ENCODE measurements around the gene AAMP. TPM values are rescaled to one million over a fixed set of nuclear protein-coding genes. Genes with fewer than 3 reads are reported as not detected.

Gene AAMP
- total RNA-seq, 3 donors from 2014 or later (not counting 1 experiment from before 2014, with no cell fraction given), result 52.5 to 61.6 (median 60.0) TPM

DNA sequence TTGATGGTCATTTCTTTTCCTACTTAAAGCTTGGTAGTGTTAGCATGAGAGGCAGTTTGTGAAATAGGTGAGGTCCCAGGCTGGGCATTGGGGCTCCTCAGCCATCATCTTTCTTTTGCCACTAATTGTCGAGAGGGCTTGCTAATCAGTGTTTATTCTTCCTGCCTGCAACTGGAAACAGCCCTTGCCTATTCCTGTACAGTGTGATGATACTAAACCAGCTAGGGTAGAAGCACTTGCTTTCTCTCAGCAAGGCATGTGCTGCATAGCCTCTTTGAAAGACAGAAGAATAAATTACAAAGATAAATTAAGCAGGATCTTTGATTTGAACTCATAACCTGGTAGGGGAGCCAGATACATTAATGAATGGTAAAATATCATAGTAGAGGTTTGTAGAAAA, 25.7 kb downstream of the AAMP start:
- no peak for ATAC-seq
- 65% methylated on average over 1 of the region's 1 CpG for WGBS (ENCODE audit: insufficient coverage)

DNA sequence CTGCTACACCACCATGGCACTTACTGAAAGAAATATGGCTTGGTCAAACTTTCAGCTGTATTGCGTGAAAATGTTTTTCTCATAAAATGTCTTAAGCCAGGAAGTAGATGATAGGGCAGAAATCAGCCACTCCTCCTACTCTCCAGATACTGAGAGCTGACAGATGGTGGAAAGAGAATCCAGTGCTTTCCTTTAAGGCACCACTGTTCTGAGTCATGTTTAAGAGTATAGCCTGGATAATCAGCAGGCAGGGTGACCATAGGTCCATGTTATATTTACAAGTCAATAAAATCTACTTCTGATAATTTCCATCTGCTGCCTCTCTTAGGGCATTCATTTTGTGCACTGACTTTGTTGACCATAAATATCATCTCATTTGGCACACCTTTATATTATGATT, 31.1 kb downstream of the AAMP start:
- H3K36me3 Mint-ChIP-seq, result peaks cover 35% of the 10 kb centered on the region
- no peaks in the 10 kb centered on the region for H3K27me3 Mint-ChIP-seq (ENCODE audit: low read depth in 2 of 2)
- DNase-seq (no peak), ATAC-seq (no peak)
- Histone ChIP-seq H3K4me1 (ENCODE audit: control insufficient read depth, insufficient read depth, low read length) (no peaks in the 10 kb centered on the region), H3K4me3 (ENCODE audit: low read length) (no peak overlapping the region), H3K9me3 (ENCODE audit: control insufficient read depth, insufficient read depth, low read length) (no peaks in the 10 kb centered on the region), H3K27ac (ENCODE audit: low read length) (no peak overlapping the region), H3K27me3 (ENCODE audit: control insufficient read depth, insufficient read depth, low read length) (no peaks in the 10 kb centered on the region), H3K36me3 (ENCODE audit: control insufficient read depth, insufficient read depth, low read length) (peaks cover 91% of the 10 kb centered on the region)
- no peaks in the 10 kb centered on the region for H3K9me3 Mint-ChIP-seq
- intact Hi-C loops (cut with micrococcal nuclease), result no loop called here
- no peak overlapping the region for H3K4me3 Mint-ChIP-seq
- peaks cover 18 to 34% of the 10 kb centered on the region in 2 donors for H3K4me1 Mint-ChIP-seq
- no CpG with 5 or more reads among the region's 1 CpG for WGBS (ENCODE audit: insufficient coverage)
- H3K27ac Mint-ChIP-seq, result peak overlapping the region; percentile 36 to 46
- TF ChIP-seq, protein P1, sequence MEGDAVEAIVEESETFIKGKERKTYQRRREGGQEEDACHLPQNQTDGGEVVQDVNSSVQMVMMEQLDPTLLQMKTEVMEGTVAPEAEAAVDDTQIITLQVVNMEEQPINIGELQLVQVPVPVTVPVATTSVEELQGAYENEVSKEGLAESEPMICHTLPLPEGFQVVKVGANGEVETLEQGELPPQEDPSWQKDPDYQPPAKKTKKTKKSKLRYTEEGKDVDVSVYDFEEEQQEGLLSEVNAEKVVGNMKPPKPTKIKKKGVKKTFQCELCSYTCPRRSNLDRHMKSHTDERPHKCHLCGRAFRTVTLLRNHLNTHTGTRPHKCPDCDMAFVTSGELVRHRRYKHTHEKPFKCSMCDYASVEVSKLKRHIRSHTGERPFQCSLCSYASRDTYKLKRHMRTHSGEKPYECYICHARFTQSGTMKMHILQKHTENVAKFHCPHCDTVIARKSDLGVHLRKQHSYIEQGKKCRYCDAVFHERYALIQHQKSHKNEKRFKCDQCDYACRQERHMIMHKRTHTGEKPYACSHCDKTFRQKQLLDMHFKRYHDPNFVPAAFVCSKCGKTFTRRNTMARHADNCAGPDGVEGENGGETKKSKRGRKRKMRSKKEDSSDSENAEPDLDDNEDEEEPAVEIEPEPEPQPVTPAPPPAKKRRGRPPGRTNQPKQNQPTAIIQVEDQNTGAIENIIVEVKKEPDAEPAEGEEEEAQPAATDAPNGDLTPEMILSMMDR (IDR thresholded peaks at IDR 0.05), result no peak

More for the DNA sequence above, 25.7 kb downstream of the AAMP start:
- Mint-ChIP-seq H3K4me3 (no peak overlapping the region), H3K4me1 (peaks cover 35 to 37% of the 10 kb centered on the region in 2 donors), H3K27me3 (ENCODE audit: low read depth in 2 of 2) (no peaks in the 10 kb centered on the region), H3K9me3 (no peaks in the 10 kb centered on the region), H3K36me3 (peaks cover 21% of the 10 kb centered on the region), H3K27ac (peak overlapping the region; percentile 71 to 74)
- Histone ChIP-seq H3K4me1 (ENCODE audit: control insufficient read depth, insufficient read depth, low read length) (peaks cover 4% of the 10 kb centered on the region), H3K36me3 (ENCODE audit: control insufficient read depth, insufficient read depth, low read length) (peaks cover 93% of the 10 kb centered on the region), H3K27ac (ENCODE audit: low read length) (no peak overlapping the region), H3K9me3 (ENCODE audit: control insufficient read depth, insufficient read depth, low read length) (no peaks in the 10 kb centered on the region), H3K4me3 (ENCODE audit: low read length) (no peak overlapping the region), H3K27me3 (ENCODE audit: control insufficient read depth, insufficient read depth, low read length) (no peaks in the 10 kb centered on the region)
- DNase-seq, result no peak
- TF ChIP-seq, protein P1 (IDR thresholded peaks at IDR 0.05), result no peak
- intact Hi-C loops (cut with micrococcal nuclease), result no loop called here

DNA sequence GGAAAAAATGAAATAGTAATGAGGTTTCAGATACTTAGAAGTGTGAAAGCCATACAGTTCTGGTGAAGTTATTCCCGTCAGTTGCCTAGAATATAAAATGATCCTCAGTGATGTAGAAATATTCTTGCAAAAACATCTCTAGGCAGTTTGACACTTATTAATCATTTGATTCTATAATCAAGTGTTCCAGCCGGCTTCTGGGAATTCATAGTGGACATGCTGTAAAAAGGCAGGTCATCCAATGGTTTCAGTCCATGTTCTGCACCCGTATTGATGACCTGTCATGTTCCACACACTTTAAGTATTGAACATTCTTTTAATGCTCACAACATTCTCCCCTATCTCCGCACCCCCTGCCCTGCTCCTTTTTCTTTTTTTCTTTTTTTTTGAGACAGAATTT, 33.1 kb downstream of the AAMP start:
- ATAC-seq (no peak), DNase-seq (no peak)
- WGBS (ENCODE audit: insufficient coverage), result 94% methylated on average over 4 of the region's 4 CpGs
- H3K27ac Mint-ChIP-seq, result no peak overlapping the region
- H3K4me3 ChIP-seq (ENCODE audit: low read length), result no peak overlapping the region
- no peaks in the 10 kb centered on the region for H3K9me3 Mint-ChIP-seq
- peaks cover 85% of the 10 kb centered on the region for H3K36me3 ChIP-seq (ENCODE audit: control insufficient read depth, insufficient read depth, low read length)
- TF ChIP-seq, protein P1 (IDR thresholded peaks at IDR 0.05), result no peak
- peaks cover 40% of the 10 kb centered on the region for H3K36me3 Mint-ChIP-seq
- H3K4me3 Mint-ChIP-seq, result no peak overlapping the region
- intact Hi-C loops (cut with micrococcal nuclease), result no loop called here
- H3K4me1 Mint-ChIP-seq, result peaks cover 16 to 29% of the 10 kb centered on the region in 2 donors
- H3K27me3 ChIP-seq (ENCODE audit: control insufficient read depth, insufficient read depth, low read length), result no peaks in the 10 kb centered on the region
- peaks cover 5% of the 10 kb centered on the region for H3K4me1 ChIP-seq (ENCODE audit: control insufficient read depth, insufficient read depth, low read length)
- H3K9me3 ChIP-seq (ENCODE audit: control insufficient read depth, insufficient read depth, low read length), result no peaks in the 10 kb centered on the region
- H3K27me3 Mint-ChIP-seq (ENCODE audit: low read depth in 2 of 2), result no peaks in the 10 kb centered on the region
- H3K27ac ChIP-seq (ENCODE audit: low read length), result no peak overlapping the region

DNA sequence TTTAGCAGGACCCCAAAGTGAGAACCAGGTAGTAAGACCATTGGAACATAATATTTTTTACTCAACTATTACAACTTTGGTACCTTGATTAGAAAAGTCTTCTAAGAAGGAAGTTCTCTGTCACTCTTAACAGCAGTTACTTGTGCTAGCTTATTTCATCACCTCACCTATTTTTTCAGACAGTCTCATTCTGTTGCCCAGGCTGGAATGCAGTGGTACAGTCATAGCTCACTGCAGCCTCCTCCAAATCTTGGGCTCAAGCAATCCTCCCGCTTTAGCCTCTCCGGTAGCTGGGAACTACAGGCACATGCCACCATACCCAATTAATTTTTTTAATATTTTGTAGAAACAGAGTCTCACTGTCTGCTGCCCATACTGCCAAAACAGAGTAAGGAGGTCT, 34.9 kb downstream of the AAMP start:
- peaks cover 31 to 42% of the 10 kb centered on the region in 2 donors for H3K4me1 Mint-ChIP-seq
- Histone ChIP-seq H3K4me3 (ENCODE audit: low read length) (no peak overlapping the region), H3K4me1 (ENCODE audit: control insufficient read depth, insufficient read depth, low read length) (peaks cover 23% of the 10 kb centered on the region), H3K27me3 (ENCODE audit: control insufficient read depth, insufficient read depth, low read length) (no peaks in the 10 kb centered on the region), H3K9me3 (ENCODE audit: control insufficient read depth, insufficient read depth, low read length) (no peaks in the 10 kb centered on the region), H3K36me3 (ENCODE audit: control insufficient read depth, insufficient read depth, low read length) (peaks cover 84% of the 10 kb centered on the region), H3K27ac (ENCODE audit: low read length) (no peak overlapping the region)
- H3K27me3 Mint-ChIP-seq (ENCODE audit: low read depth in 2 of 2), result no peaks in the 10 kb centered on the region
- TF ChIP-seq, protein P1 (IDR thresholded peaks at IDR 0.05), result no peak
- ATAC-seq (no peak), DNase-seq (no peak)
- intact Hi-C loops (cut with micrococcal nuclease), result no loop called here
- 94% methylated on average over 2 of the region's 2 CpGs for WGBS (ENCODE audit: insufficient coverage)
- peak overlapping the region; percentile 45 to 65 for H3K27ac Mint-ChIP-seq
- no peak overlapping the region for H3K4me3 Mint-ChIP-seq
- H3K36me3 Mint-ChIP-seq, result peaks cover 34% of the 10 kb centered on the region
- no peaks in the 10 kb centered on the region for H3K9me3 Mint-ChIP-seq

Measured in natural killer cell (primary cell).